Thyroid gland (tissue), 4 donors: ENCODE data around the gene CCNJL. TPM values are rescaled to one million over a fixed set of nuclear protein-coding genes. Genes with fewer than 3 reads are reported as not detected.

Experiments
- DNase-seq, 2 donors: peaks; one replicate each; pipeline ENCODE4 v3.0.0-alpha.2; 2019
- H3K27ac ChIP-seq, 3 donors: fragments of 200-600 bp; sonication (generic); 1 replicate in 2 of 3; 2 replicates in 1 of 3; pipeline ENCODE4 v1.5.1; 2016 to 2019; ENCODE audit warnings: mild to moderate bottlenecking in 1 of 3, moderate library complexity in 1 of 3
- H3K27me3 ChIP-seq: fragments of 200-600 bp; sonication (generic); one replicate; pipeline ENCODE4 v1.5.1; 2019
- H3K36me3 ChIP-seq, 2 donors: fragments of 200-600 bp; sonication (generic); one replicate each; pipeline ENCODE4 v1.5.1; 2016 to 2019
- H3K4me1 ChIP-seq, 2 donors: fragments of 200-600 bp; sonication (generic); one replicate each; pipeline ENCODE4 v1.5.1; 2017 to 2019
- H3K4me3 ChIP-seq, 3 donors: fragments of 200-600 bp; sonication (generic); replicated peaks in 1 of 3; 1 replicate in 2 of 3; 2 replicates in 1 of 3; pipeline ENCODE4 v1.5.1; 2016; ENCODE audit warnings: mild to moderate bottlenecking in 1 of 3
- H3K9me3 ChIP-seq: fragments of 200-600 bp; sonication (generic); one replicate; pipeline ENCODE4 v1.5.1; 2017
- POLR2A ChIP-seq, 2 donors: fragments of 450-650 bp; IDR thresholded peaks; one replicate each; pipeline ENCODE4 v1.6.1; 2017; ENCODE audit warnings: antibody characterized with exemption in 2 of 2, mild to moderate bottlenecking in 2 of 2, moderate library complexity in 1 of 2
- WGBS, 2 donors: methylation state at CpG; one replicate each; pipeline ENCODE4 v1.1.5; 2017; 5-methylcytosine and 5-hydroxymethylcytosine counted together
- intact Hi-C: fragments of 100-400 bp; cut with DNase I; formaldehyde crosslinking; loops from one replicate; pipeline ENCODE4 v1.15.1; 2023
- total RNA-seq, 4 donors: library from RNA; depleted of rRNA; stranded (reverse); fragments of >200 nt; gene quantifications; one replicate each; pipeline ENCODE4 v1.2.3, GENCODE V29; 2016
- TF ChIP-seq, protein P1 (sequence below), 6 experiments: fragments of 200-600 bp in 3 of 6; fragments of 450-650 bp in 3 of 6; sonication (generic) in 3 of 6; IDR thresholded peaks; one replicate each; pipeline ENCODE4 v1.5.1; 2016 to 2019; ENCODE audit warnings: antibody characterized with exemption in 6 of 6, mild to moderate bottlenecking in 2 of 6, inconsistent platforms in 1 of 6, moderate library complexity in 1 of 6

CCNJL gene
- total RNA-seq, 4 donors from 2014 or later = 6.3 to 11.8 (median 10.0) TPM

DNA sequence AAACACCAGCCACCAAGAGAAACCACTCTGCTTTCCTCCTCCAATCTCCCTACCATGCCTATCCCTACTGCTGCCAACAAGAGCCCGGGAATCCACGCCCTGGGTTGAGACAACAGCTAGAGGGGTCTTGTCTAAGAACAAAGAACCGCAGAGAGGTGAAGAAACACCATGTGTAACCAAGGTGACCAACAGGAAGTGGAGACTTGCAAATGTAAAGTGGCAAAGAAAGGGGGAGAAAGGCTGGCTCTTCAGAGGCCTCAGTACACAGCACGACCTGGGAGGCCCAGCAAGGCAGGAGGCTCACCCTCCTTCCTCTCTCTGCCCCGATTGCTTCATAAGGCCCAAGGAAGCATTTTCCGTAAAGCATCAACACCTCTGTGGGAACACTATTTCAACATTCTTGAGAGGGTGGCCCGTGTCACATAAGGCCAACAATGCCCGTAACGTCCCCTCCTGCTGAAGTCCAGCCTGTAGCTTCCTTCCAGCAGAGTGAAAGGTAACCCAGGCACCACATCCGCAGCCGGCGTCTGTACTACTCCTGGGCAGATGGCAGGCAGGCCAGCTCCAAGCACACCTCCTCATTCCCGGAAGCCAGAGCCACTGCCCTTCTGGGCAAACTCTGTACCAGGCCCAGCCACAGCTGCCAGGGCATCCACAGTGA, 18.3 kb downstream of the CCNJL start:
- intact Hi-C loops = no loop called here
- DNase-seq = peak; percentile 64 to 67
- Histone ChIP-seq H3K4me1 (peaks cover 19 to 28% of the 10 kb centered on the region in 2 donors), H3K27ac (peak overlapping the region; percentile 37 to 55 (median 44)), H3K36me3 (no peaks in the 10 kb centered on the region), H3K4me3 (no peak overlapping the region), H3K27me3 (no peaks in the 10 kb centered on the region), H3K9me3 (no peaks in the 10 kb centered on the region)
- TF ChIP-seq POLR2A (IDR thresholded peaks at IDR 0.05) = no peak
- TF ChIP-seq, protein P1, sequence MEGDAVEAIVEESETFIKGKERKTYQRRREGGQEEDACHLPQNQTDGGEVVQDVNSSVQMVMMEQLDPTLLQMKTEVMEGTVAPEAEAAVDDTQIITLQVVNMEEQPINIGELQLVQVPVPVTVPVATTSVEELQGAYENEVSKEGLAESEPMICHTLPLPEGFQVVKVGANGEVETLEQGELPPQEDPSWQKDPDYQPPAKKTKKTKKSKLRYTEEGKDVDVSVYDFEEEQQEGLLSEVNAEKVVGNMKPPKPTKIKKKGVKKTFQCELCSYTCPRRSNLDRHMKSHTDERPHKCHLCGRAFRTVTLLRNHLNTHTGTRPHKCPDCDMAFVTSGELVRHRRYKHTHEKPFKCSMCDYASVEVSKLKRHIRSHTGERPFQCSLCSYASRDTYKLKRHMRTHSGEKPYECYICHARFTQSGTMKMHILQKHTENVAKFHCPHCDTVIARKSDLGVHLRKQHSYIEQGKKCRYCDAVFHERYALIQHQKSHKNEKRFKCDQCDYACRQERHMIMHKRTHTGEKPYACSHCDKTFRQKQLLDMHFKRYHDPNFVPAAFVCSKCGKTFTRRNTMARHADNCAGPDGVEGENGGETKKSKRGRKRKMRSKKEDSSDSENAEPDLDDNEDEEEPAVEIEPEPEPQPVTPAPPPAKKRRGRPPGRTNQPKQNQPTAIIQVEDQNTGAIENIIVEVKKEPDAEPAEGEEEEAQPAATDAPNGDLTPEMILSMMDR (IDR thresholded peaks at IDR 0.05) = no peak
- 32 to 41% methylated on average over 12 to 13 of the region's 13 CpGs for WGBS, 2 donors

DNA sequence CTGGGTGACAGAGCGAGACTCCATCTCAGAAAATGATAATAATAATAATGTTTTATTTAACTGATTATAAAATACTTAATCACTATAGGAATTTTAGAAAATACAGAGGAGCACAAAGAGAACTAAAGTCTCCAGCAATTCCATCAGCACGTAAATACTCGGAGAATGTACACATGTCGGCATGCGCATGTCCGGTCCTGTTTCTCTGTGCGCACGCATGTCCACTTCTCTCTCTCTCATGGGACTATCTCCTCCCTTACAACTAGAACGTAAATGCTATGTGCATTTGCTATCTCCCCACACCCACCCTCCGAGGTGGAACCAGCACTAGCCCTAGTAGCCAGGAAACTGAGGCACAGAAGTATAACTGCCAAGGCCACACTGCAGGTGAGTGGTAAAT, 19.0 kb downstream of the CCNJL start:
- Histone ChIP-seq H3K27me3 (no peaks in the 10 kb centered on the region), H3K9me3 (no peaks in the 10 kb centered on the region), H3K4me1 (peaks cover 24 to 34% of the 10 kb centered on the region in 2 donors), H3K4me3 (no peak overlapping the region), H3K36me3 (no peaks in the 10 kb centered on the region), H3K27ac (peak overlapping the region in 2 of 3 donors; percentile 37 to 44)
- 95 to 97% methylated on average over 10 of the region's 10 CpGs for WGBS, 2 donors
- no peak for DNase-seq
- intact Hi-C loops = no loop called here
- TF ChIP-seq, protein P1 (IDR thresholded peaks at IDR 0.05) = no peak
- no peak for TF ChIP-seq POLR2A (IDR thresholded peaks at IDR 0.05)

DNA sequence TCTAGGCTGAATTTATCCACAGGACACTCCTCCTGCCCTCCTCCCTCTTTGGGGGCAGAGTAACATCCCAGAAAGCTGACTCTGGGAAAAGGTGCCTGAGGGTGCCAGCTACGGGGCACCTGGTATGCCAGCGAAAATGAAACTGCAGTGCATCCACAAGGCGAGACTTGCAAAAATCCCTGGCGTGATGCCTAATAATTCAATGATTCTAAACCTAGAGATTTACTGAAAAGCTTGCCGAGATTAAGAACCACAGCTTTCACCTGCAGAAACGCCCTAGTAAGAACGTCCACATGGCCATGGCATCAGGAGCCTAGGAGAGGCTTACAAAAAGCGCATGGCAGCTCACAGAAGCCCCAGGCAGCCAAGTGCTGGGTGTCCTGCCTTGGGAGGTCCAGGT, 20.9 kb downstream of the CCNJL start:
- Histone ChIP-seq H3K27me3 (no peaks in the 10 kb centered on the region), H3K36me3 (no peaks in the 10 kb centered on the region), H3K9me3 (no peaks in the 10 kb centered on the region), H3K27ac (no peak overlapping the region), H3K4me3 (no peak overlapping the region), H3K4me1 (peaks cover 38 to 53% of the 10 kb centered on the region in 2 donors)
- 88 to 92% methylated on average over 8 of the region's 8 CpGs for WGBS, 2 donors
- intact Hi-C loops = no loop called here
- TF ChIP-seq POLR2A (IDR thresholded peaks at IDR 0.05) = no peak
- TF ChIP-seq, protein P1 (IDR thresholded peaks at IDR 0.05) = no peak
- DNase-seq = no peak

DNA sequence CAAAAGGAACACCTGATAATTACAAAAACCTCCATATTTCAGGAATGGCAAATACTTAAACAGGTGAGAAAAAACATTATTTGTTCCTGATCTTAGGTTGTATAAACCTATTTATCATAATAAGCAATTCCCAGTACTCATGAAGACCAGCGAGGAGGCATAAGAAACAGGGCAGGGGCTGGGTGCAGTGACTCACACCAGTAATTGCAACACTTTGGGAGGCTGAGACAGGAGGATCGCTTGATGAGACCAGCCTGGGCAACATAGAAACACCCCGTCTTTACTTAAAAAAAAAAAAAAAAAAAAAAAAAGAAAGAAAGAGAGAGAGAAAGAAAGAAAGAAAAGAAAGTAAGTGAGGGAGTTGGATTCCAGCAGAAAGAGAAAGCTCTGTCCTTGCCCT, 21.6 kb downstream of the CCNJL start:
- H3K36me3 ChIP-seq = no peaks in the 10 kb centered on the region
- no peak for DNase-seq
- TF ChIP-seq POLR2A (IDR thresholded peaks at IDR 0.05) = no peak
- TF ChIP-seq, protein P1 (IDR thresholded peaks at IDR 0.05) = no peak
- whole genome bisulfite sequencing, 2 donors = 91 to 94% methylated on average over 3 of the region's 3 CpGs
- H3K4me1 ChIP-seq = peaks cover 39 to 58% of the 10 kb centered on the region in 2 donors
- H3K9me3 ChIP-seq = no peaks in the 10 kb centered on the region
- no peak overlapping the region for H3K4me3 ChIP-seq
- intact Hi-C loops = no loop called here
- H3K27ac ChIP-seq = peak overlapping the region in 1 of 3 donors; percentile 94
- no peaks in the 10 kb centered on the region for H3K27me3 ChIP-seq

DNA sequence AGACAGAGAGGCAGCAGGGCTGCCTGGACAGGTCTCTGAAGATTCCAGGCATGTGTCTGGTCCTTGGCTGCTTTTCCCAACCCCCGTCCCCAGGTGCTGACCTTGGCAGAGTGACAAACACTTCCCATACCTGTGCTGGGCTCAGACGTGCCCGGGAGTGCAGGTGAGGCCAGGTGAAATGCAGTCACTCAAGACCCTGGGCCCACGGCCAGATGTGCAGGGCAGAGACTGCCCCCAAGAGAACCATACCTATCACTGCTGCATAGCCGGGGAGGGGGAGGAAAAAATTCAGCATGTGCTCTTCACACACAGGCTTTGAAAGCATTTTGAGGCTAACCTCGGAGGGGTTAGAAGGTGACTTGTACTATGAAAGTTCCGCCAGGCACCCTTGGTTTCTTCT, 22.6 kb downstream of the CCNJL start:
- intact Hi-C loops = no loop called here
- WGBS, 2 donors = 24 to 34% methylated on average over 5 to 7 of the region's 7 CpGs

More for the DNA sequence above, 22.6 kb downstream of the CCNJL start:
- no peaks in the 10 kb centered on the region for H3K9me3 ChIP-seq
- peaks cover 39 to 58% of the 10 kb centered on the region in 2 donors for H3K4me1 ChIP-seq
- peak; percentile 95 for DNase-seq
- H3K36me3 ChIP-seq = no peaks in the 10 kb centered on the region
- peak overlapping the region; percentile 82 to 94 (median 93) for H3K27ac ChIP-seq
- no peaks in the 10 kb centered on the region for H3K27me3 ChIP-seq
- H3K4me3 ChIP-seq = no peak overlapping the region
- TF ChIP-seq, protein P1 (IDR thresholded peaks at IDR 0.05) = peak in 2 of 6 experiments; percentile 14 to 15
- TF ChIP-seq POLR2A (IDR thresholded peaks at IDR 0.05) = peak in 1 of 2 donors; percentile 12
